Neural crest cell (in vitro differentiated cells): Measurements from ENCODE around the gene HDGFL2. TPM values are rescaled to one million over a fixed set of nuclear protein-coding genes. Genes with fewer than 3 reads are reported as not detected.

Source experiments
- DNase-seq: peaks from one replicate; pipeline ENCODE4 v3.0.0; 2021; ENCODE audit warnings: low read depth, mixed read lengths, low spot score
- H3K27ac Mint-ChIP-seq: one replicate; pipeline ENCODE4 v1.8.0; 2021; ENCODE audit warnings: mild to moderate bottlenecking, mixed read lengths; ENCODE audit not compliant: unreplicated experiment
- H3K27me3 Mint-ChIP-seq: 2 replicates; pipeline ENCODE4 v1.8.0; 2021; ENCODE audit warnings: low read depth, mild to moderate bottlenecking, mixed read lengths
- H3K36me3 Mint-ChIP-seq: 2 replicates; pipeline ENCODE4 v1.8.0; 2021; ENCODE audit warnings: low read depth, mild to moderate bottlenecking, mixed read lengths
- H3K4me1 Mint-ChIP-seq: 2 replicates; pipeline ENCODE4 v1.8.0; 2021; ENCODE audit warnings: mixed read lengths
- H3K4me3 Mint-ChIP-seq: one replicate; pipeline ENCODE4 v1.8.0; 2021; ENCODE audit warnings: mild to moderate bottlenecking, mixed read lengths
- H3K9me3 Mint-ChIP-seq: 2 replicates; pipeline ENCODE4 v1.8.0; 2021; ENCODE audit warnings: mixed read lengths
- total RNA-seq: library from RNA; stranded (reverse); gene quantifications from 2 replicates; pipeline ENCODE4 v1.2.1, GENCODE V29; 2021
- TF ChIP-seq, protein P1 (sequence below): fragments of 200-600 bp; sonication (generic); conservative IDR thresholded peaks from 2 replicates; pipeline ENCODE4 v1.5.0; 2021; ENCODE audit warnings: antibody characterized with exemption, mild to moderate bottlenecking

Gene HDGFL2
- total RNA-seq, 1 donor from 2014 or later, result 110 TPM

DNA sequence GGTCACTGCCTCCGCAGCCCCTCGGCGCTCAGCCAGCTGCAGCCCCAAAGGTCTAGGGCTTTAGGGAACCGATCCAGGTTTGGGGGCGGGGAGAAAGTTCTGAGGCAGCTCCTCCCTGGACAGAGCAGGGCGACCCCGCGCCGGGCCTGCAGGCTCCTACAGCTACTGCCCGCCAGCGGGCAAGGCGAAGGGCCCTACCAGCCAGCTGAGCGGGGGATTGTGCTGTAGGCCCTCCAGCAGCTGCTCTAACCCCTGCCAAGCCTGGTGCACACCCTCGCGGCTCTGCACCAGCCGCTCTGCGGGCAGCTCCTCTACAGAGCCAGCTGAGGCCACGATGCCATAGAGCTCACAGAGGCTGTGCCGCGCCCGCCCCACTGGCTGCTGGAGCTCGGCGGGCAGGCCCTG lies 32.2 kb downstream of the HDGFL2 start:
- peaks cover 3% of the 10 kb centered on the region for H3K36me3 Mint-ChIP-seq
- H3K27me3 Mint-ChIP-seq, result no peaks in the 10 kb centered on the region
- no peak for DNase-seq
- no peak overlapping the region for H3K27ac Mint-ChIP-seq
- no peaks in the 10 kb centered on the region for H3K4me1 Mint-ChIP-seq
- H3K9me3 Mint-ChIP-seq, result no peaks in the 10 kb centered on the region
- TF ChIP-seq, protein P1, sequence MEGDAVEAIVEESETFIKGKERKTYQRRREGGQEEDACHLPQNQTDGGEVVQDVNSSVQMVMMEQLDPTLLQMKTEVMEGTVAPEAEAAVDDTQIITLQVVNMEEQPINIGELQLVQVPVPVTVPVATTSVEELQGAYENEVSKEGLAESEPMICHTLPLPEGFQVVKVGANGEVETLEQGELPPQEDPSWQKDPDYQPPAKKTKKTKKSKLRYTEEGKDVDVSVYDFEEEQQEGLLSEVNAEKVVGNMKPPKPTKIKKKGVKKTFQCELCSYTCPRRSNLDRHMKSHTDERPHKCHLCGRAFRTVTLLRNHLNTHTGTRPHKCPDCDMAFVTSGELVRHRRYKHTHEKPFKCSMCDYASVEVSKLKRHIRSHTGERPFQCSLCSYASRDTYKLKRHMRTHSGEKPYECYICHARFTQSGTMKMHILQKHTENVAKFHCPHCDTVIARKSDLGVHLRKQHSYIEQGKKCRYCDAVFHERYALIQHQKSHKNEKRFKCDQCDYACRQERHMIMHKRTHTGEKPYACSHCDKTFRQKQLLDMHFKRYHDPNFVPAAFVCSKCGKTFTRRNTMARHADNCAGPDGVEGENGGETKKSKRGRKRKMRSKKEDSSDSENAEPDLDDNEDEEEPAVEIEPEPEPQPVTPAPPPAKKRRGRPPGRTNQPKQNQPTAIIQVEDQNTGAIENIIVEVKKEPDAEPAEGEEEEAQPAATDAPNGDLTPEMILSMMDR, result no peak
- no peak overlapping the region for H3K4me3 Mint-ChIP-seq

DNA sequence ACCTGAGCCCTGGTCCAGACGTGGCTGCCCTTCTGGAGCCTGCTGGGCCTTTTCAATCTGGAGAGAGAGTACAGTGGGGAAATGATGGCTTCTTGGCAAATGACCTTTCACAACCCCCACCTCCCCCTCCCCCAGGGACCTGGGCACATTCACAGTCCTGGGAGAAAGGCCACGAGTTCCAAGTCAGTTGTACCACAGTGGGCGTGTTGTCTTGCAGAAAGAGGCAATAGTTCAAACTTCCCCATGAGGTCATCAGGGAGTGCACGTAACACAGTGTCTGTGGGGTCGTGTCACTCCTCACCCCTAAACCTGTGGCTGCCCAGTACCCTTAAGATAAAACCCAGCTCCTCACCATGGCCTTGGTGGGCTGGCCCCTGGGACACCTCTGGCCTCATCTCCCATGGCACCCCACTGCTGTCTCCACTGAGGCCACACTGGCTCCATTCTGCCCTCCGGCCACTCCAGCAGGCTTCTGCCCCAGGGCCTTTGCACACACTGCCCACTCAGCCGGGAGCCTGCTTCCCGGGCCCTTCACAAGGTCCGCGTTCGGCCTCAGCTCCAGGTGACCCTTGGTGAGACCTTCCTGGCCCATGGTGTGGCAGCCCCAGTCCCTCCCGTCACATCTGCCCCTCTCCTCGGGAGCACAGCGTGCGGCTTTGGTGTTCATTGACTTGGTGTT lies 32.9 kb downstream of the HDGFL2 start:
- H3K9me3 Mint-ChIP-seq, result no peaks in the 10 kb centered on the region
- no peak overlapping the region for H3K27ac Mint-ChIP-seq
- TF ChIP-seq, protein P1, result no peak
- no peaks in the 10 kb centered on the region for H3K27me3 Mint-ChIP-seq
- H3K4me1 Mint-ChIP-seq, result no peaks in the 10 kb centered on the region
- H3K4me3 Mint-ChIP-seq, result no peak overlapping the region
- H3K36me3 Mint-ChIP-seq, result peaks cover 3% of the 10 kb centered on the region
- DNase-seq, result no peak

DNA sequence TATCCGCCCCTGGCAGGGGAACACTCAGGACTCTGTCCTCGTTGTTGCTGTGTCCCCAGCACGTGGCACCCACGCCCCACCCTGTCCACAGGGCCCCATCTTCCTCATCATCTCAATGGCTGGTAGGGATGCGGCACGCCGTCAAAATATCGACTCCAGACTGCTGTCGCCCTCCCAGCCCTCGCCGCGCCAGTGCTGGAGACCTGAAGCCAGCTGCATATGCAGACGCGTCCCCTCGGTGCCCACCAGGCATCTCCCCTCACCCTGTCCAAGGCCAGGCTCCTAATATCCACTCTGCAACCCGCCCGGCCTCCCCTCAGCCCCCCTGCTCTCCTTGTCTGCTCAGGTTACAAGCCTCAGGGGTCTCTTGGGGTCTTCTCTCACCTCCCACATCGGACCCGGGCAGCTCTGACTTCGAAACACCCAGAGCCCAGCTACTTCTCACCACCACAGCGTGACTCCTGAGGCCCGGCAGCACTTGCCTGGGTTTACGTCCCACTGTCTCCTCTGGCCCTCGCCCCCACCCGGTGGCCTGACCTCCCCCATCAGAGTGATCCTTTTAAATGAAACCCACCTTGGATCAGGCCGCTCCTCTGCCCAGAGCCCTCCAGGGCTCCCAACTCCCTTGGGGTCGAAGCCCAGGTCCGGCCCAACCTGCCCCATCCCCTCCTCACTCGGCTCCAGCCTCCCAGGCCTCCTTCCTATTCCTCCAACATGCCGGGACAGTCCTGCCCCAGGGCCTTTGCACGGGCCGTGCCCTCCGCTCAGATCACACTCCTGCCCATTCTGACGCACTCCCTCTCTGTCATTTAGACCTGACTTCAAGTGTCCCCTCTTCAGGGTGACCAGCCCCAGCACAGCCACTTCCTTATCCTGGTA lies 33.7 kb downstream of the HDGFL2 start:
- no peak for DNase-seq
- H3K4me3 Mint-ChIP-seq, result no peak overlapping the region
- H3K27ac Mint-ChIP-seq, result no peak overlapping the region
- no peaks in the 10 kb centered on the region for H3K27me3 Mint-ChIP-seq
- no peaks in the 10 kb centered on the region for H3K4me1 Mint-ChIP-seq
- TF ChIP-seq, protein P1, result no peak
- H3K9me3 Mint-ChIP-seq, result no peaks in the 10 kb centered on the region
- H3K36me3 Mint-ChIP-seq, result peaks cover 3% of the 10 kb centered on the region

DNA sequence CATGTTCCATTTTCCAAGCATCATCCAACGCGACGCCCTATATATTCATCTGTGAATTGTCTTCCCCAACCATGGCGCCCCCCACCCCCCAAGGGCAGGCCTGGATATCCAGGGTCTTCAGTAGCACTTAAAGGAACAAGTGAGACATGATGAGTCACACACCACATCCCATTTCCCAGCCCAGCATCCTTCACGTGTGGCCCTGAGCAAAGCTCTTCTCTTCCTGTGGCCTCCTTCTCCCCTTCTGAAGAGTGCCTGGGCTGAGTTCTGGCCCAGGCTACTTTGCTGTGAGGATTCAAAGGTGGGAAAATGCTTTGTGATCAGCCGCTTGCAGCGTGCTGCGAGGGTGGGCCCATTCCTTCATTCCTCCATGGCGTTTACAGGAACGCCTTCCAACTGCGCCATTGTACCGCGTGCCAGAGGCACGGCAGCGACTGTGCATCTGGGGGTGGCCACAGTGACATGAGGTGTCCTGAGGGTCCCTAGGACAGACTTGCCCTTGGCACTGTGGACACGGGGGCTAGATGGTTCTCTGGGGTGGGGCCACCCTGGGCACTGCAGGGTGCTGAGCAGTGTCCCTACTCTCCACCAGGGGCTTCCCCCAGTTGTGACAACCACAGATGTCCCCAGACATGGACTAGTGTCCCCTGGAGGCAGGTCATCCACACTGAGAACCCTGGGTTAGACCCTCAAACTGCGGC lies 34.5 kb downstream of the HDGFL2 start:
- H3K27ac Mint-ChIP-seq, result no peak overlapping the region
- TF ChIP-seq, protein P1, result no peak
- H3K36me3 Mint-ChIP-seq, result peaks cover 3% of the 10 kb centered on the region
- H3K9me3 Mint-ChIP-seq, result no peaks in the 10 kb centered on the region
- no peaks in the 10 kb centered on the region for H3K4me1 Mint-ChIP-seq
- H3K4me3 Mint-ChIP-seq, result no peak overlapping the region
- DNase-seq, result no peak
- no peaks in the 10 kb centered on the region for H3K27me3 Mint-ChIP-seq

DNA sequence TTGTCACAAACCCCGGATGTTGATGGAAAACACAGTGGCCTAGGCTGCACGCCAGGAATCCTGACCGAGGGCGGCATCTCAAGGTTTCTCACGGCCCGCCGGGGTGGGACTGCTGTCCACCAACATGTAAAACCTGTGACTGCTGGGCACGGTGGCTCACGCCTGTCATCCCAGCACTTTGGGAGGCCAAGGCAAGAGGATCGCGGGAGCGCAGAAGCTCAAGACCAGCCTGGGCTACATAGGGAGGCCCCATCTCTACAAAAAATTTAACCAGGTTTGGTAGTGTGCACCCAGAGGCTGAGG lies 35.0 kb downstream of the HDGFL2 start:
- no peak overlapping the region for H3K4me3 Mint-ChIP-seq
- H3K4me1 Mint-ChIP-seq, result no peaks in the 10 kb centered on the region
- H3K27me3 Mint-ChIP-seq, result no peaks in the 10 kb centered on the region
- peaks cover 3% of the 10 kb centered on the region for H3K36me3 Mint-ChIP-seq
- no peak overlapping the region for H3K27ac Mint-ChIP-seq
- TF ChIP-seq, protein P1, result no peak
- DNase-seq, result no peak
- no peaks in the 10 kb centered on the region for H3K9me3 Mint-ChIP-seq
